OCI-LY3 (cell line): ENCODE results near the gene SIDT2.

ENCODE experiments used
- CTCF ChIP-seq: fragments of 200-600, 300-600 bp; sonication (generic); IDR thresholded peaks from 2 replicates; pipeline ENCODE4 v1.5.1; 2014; ENCODE audit warnings: antibody characterized with exemption, low read length, low read depth
- EZH2phosphoT487 ChIP-seq: fragments of 200-600 bp; shearing (Covaris generic); IDR thresholded peaks from 2 replicates; pipeline ENCODE4 v1.6.1; 2018; ENCODE audit warnings: antibody characterized with exemption, mixed run types, low read depth

- TF ChIP-seq CTCF (no peak), EZH2phosphoT487 (no peak)
These were observed 51.9 kb downstream of the SIDT2 start for GRCh38 chr11:117230286-117230961.
